ENCODE data around the gene CDC42BPG. TPM values are rescaled to one million over a fixed set of nuclear protein-coding genes. Genes with fewer than 3 reads are reported as not detected.

CDC42BPG gene, protein sequence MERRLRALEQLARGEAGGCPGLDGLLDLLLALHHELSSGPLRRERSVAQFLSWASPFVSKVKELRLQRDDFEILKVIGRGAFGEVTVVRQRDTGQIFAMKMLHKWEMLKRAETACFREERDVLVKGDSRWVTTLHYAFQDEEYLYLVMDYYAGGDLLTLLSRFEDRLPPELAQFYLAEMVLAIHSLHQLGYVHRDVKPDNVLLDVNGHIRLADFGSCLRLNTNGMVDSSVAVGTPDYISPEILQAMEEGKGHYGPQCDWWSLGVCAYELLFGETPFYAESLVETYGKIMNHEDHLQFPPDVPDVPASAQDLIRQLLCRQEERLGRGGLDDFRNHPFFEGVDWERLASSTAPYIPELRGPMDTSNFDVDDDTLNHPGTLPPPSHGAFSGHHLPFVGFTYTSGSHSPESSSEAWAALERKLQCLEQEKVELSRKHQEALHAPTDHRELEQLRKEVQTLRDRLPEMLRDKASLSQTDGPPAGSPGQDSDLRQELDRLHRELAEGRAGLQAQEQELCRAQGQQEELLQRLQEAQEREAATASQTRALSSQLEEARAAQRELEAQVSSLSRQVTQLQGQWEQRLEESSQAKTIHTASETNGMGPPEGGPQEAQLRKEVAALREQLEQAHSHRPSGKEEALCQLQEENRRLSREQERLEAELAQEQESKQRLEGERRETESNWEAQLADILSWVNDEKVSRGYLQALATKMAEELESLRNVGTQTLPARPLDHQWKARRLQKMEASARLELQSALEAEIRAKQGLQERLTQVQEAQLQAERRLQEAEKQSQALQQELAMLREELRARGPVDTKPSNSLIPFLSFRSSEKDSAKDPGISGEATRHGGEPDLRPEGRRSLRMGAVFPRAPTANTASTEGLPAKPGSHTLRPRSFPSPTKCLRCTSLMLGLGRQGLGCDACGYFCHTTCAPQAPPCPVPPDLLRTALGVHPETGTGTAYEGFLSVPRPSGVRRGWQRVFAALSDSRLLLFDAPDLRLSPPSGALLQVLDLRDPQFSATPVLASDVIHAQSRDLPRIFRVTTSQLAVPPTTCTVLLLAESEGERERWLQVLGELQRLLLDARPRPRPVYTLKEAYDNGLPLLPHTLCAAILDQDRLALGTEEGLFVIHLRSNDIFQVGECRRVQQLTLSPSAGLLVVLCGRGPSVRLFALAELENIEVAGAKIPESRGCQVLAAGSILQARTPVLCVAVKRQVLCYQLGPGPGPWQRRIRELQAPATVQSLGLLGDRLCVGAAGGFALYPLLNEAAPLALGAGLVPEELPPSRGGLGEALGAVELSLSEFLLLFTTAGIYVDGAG (N-terminal part only)
- 0.44 and 0.64 TPM in 2 replicates for total RNA-seq

GRCh38 chr11:64844330-64845128, at the start of gene CDC42BPG:
Gene CDC42BPG, minus strand, starts transcription at chr11:64844653. Its CDS starts 84 bp downstream, at chr11:64844569.
- DNase-seq (ENCODE audit: extremely low read depth, low read depth, low spot score), result no peak

DNA sequence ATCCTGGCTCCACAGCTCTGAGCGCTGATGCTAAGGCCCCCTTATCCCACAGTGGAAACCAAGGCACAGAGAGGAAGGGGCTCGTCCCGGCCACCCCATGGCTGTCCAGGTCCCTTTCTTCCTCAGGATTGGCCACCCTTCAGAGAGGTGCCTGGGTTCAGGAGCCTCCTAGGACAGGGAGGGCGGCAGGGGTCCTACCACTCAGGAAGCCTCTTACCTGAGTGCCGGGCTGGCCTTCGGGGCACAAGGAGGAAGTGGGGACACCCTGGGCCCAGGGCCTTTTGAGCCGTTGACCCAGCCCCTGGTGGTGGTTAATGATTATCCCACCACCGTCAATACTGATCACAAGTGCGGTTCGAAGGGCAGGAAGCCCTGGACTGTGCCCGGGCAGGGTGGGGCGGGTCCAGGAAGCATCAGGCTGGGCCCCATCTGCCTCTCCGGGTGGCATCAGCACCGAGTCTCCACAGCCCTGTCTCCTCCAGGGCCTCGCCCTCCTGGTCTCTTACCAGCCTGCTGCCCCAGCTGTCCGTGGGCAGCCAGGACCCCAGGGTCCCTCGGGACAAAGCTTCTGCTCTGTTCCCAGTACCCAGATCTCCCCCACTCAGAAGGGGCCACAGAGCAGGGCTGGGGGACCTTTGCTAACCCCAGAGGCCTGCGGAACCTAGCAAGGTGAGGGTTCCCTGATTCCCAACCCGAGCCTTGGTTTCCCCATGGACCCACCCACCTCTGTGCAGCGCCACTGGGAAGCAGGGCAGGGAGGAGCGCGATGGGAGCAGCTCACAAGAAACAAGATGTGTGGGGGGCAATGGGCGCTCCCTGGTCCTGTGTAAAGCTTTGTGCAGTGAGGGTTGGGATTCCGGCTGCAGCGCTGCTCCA, 49.0 kb upstream of the CDC42BPG start:
- DNase-seq (ENCODE audit: extremely low read depth, low read depth, low spot score), result no peak

- no peak for DNase-seq (ENCODE audit: extremely low read depth, low read depth, low spot score)
Observed at GRCh38 chr11:64892838-64893193, 48.4 kb upstream of the CDC42BPG start.

DNA sequence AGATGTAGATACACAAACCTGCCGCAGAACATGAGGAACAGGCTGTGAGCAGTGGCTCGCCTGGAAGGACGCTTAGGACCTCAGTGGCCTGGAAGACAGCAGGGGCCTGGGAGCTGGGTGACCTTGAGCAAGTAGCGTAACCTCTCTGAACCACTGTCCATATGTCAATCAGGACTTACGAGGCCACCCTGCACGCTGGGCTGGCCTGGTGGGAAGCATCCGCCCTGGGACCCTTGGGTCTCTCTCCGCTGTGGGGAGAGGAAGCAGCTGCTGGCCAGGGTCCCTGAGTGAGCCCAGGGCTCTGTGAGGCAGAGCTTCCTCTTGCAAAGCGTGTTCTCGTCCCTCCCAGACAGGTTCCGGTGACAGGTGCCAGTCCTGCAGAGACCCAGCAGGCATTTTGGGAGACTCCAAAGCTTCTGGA, 48.0 kb upstream of the CDC42BPG start:
- no peak for DNase-seq (ENCODE audit: extremely low read depth, low read depth, low spot score)

GRCh38 chr11:64891880-64892279, 47.4 kb upstream of the CDC42BPG start:
- no peak for DNase-seq (ENCODE audit: extremely low read depth, low read depth, low spot score)

GRCh38 chr11:64891215-64891848, 46.9 kb upstream of the CDC42BPG start:
- no peak for DNase-seq (ENCODE audit: extremely low read depth, low read depth, low spot score)

- DNase-seq (ENCODE audit: extremely low read depth, low read depth, low spot score), result no peak
Observed at GRCh38 chr11:64890522-64890939, 46.1 kb upstream of the CDC42BPG start.

DNA sequence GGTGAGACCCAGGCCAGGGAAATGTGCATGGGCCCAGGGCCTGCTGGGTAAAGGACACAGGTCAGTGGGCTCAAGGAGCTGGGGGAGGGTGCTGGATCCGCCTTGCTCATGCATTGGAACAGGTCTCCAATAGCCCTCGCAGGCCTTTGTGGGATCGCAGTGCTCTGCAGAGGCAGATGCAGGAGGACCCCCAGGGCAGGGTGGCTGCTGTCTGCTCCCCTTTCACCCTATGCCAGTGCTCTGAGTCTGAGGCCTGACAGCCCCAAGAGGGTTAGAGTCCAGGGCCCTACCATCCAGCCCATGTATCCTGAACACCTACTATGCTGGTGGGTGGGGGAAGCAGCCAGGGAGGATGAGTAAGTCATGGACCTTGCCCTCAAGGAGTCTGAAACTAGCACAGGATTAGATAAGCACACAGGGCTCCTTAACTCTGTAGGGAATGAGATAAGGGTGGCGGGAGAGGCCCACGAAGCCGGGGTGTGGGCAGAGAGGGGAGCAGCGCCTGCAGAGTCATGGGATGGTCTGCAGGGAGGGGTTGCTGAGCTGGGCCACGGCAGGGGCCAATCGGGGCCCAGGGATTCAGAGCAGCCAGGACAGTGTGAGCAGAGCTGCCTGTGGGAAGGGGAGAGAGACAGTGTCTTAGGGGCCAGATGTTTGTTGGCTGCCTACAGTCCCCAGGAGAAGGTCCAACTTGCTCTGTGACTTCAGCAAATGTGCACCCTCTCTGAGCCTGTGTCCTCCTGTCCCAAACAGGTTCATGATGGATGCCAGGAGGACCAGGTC, 44.5 kb upstream of the CDC42BPG start:
- no peak for DNase-seq (ENCODE audit: extremely low read depth, low read depth, low spot score)

DNA sequence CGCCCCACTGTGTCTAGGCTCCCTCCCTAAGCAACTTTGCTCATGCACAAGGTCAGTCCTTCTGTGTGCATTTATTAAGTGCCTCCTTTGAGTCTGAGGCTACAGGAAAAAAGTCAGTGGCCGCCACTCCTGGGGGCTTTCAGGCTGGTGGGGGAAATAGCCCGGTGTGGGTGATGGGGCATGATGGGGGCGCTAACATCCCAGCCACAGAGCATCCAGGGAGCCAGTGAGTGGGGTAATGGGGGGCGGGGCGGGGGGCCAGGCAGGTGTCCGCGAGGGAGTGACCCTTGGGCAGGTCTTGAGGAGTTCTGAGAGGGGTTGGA, 43.9 kb upstream of the CDC42BPG start:
- no peak for DNase-seq (ENCODE audit: extremely low read depth, low read depth, low spot score)

GRCh38 chr11:64887757-64888405, 43.4 kb upstream of the CDC42BPG start:
- DNase-seq (ENCODE audit: extremely low read depth, low read depth, low spot score), result no peak

GRCh38 chr11:64887234-64887756, 42.8 kb upstream of the CDC42BPG start:
- no peak for DNase-seq (ENCODE audit: extremely low read depth, low read depth, low spot score)

DNA sequence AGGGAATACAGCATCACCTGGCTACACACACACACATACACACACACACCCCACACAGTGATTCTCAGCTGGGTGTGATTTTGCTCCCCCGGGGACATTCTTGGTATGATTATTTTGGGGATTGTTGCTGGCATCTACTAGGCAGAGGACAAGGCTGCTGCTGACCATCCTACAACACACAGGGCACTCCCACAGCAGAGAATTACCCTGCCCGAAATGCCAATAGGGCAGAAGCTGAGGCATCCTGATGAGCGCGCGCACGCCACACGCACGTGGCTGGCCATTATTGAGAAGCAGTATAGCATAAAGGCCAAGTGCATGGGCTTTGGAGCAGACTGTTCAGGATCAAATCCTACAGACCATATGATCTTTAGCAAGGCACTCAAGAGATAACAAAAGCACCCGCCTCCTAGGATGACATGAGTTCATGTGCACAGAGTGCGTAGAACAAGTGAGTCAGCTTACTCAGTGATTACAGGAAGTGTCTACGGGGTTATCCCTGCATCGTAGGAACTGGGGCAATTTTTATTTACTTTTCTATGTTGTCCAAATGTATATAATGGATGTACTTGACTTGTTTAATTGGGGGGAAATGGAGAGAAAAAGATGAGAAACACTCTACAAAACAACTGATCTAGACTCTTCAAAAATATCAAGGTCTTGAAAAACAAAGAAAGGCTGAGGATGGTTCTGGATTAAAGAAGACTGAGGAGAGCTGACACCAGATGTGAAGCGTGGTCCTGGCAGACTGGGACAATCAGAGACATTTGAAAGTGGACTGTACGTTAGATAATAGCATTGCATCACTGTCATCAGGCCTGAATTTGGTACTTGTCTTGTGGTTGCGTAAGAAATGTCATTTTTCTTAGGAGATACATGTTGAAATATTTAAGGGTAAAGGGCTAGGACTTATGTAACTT, 41.2 kb upstream of the CDC42BPG start:
- no peak for DNase-seq (ENCODE audit: extremely low read depth, low read depth, low spot score)

DNA sequence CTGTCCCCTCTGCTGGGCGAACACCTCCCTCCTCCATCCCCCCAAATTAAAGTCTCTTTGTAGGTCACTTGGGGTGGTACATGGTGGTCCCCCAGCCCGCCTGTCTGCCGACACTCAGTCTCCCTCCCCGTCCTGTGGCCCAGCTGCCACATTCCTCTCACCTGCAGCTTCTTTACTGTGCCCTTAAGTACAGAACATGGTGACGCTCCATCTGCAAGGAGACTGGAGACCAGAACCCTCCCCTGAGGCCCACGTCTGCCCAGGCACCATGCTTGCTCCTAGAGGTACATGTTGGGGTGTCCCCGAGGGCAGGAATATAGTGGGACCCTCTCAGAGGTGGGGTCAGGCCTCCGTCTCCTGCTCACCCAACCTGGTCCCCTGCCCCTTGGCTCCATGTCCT, 39.6 kb upstream of the CDC42BPG start:
- no peak for DNase-seq (ENCODE audit: extremely low read depth, low read depth, low spot score)

DNA sequence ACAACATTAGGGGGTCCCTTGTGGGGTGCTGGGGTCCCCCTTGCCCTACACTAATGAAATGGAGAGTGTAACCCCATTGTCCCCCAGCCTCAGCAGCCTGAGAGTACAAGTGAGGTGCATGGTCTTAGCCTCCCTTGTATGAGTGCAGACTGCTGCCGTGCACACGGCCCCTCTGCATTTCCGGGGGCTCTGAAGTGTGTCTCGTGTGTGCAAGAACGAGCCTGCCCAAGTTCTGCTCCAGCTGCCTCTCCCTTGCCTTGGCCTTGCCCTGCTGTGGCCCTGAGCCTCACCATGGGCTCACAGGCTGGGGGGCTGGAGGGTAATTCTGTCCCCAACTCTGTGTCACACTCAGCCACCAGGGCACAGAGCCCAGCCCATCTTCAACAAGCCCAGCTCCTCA, 39.1 kb upstream of the CDC42BPG start:
- no peak for DNase-seq (ENCODE audit: extremely low read depth, low read depth, low spot score)

GRCh38 chr11:64882243-64882642, 37.8 kb upstream of the CDC42BPG start:
- no peak for DNase-seq (ENCODE audit: extremely low read depth, low read depth, low spot score)

DNA sequence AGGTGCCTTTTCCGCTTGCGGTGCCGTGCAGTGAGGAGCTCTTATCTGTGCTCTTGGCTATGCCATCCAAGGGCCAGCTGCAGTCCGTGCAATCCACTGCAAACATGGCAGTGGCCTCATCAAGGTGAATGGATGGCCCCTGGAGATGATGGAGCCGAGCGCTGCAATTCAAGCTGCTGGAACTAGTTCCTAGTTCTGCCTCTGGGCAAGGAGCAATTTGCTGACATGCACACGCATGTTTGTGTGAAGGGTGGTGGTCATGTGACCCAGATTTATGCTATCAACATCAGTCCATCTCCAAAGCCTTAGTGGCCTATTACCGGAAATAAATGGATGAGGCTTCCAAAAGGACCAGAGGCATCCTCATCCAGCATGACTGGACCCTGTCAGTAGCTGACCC, 37.0 kb upstream of the CDC42BPG start:
- no peak for DNase-seq (ENCODE audit: extremely low read depth, low read depth, low spot score)
